ENCODE results near the gene LACRT.

GRCh38 chr12:54595471-54595870 lies 39.2 kb downstream of the LACRT start:
- TF ChIP-seq CEBPB (tag; IDR thresholded peaks at IDR 0.05), result no peak
- no peak for TF ChIP-seq MYNN (IDR thresholded peaks at IDR 0.05)
- no peak for TF ChIP-seq MYNN (CRISPR knock-in tag; IDR thresholded peaks at IDR 0.05)
- no peak for TF ChIP-seq POLR2AphosphoS2 (IDR thresholded peaks at IDR 0.05; ENCODE audit: low read length)
- TF ChIP-seq MEF2D (tag; conservative IDR thresholded peaks at IDR 0.05; ENCODE audit: low read depth), result no peak
- TF ChIP-seq FOS (IDR thresholded peaks at IDR 0.05; ENCODE audit: extremely low read depth, insufficient read length), result no peak
- no peak for TF ChIP-seq HDAC6 (IDR thresholded peaks at IDR 0.05; ENCODE audit: low read depth, low read length)
- no peak for TF ChIP-seq BRF1 (IDR thresholded peaks at IDR 0.05; ENCODE audit: borderline replicate concordance, extremely low read depth, insufficient read length)
- no peak for TF ChIP-seq KLF6 (CRISPR knock-in tag; IDR thresholded peaks at IDR 0.05; ENCODE audit: borderline replicate concordance)
- TF ChIP-seq U2AF1 (optimal IDR thresholded peaks at IDR 0.05; ENCODE audit: low read depth, low read length), result no peak
- TF ChIP-seq RAD21 (CRISPR knock-in tag; conservative IDR thresholded peaks at IDR 0.05 in 1 of 2, IDR thresholded peaks at IDR 0.05 in 1 of 2), result no peak

Data from K562 (cell line).